HEK293T (cell line): ENCODE results near the gene KCNQ1.

Experiments used
- CTCF ChIA-PET: fragments of 350-600 bp; formaldehyde crosslinking; extraction: SDS; loops from one replicate; lab custom pipeline; 2021; ENCODE audit warnings: antibody characterized with exemption, inconsistent platforms; lab: Yijun Ruan, JAX
- POLR2A ChIA-PET: fragments of 350-600 bp; formaldehyde crosslinking; extraction: SDS; loops from one replicate; lab custom pipeline; 2020; ENCODE audit warnings: antibody characterized with exemption, inconsistent platforms; lab: Yijun Ruan, JAX
- DNase-seq: peaks from one replicate; pipeline ENCODE4 v3.0.0; 2012; ENCODE audit warnings: mixed read lengths; ENCODE audit errors: extremely low spot score
- ARNT ChIP-seq: fragments of 450-650 bp; IDR thresholded peaks from 2 replicates; pipeline ENCODE4 v1.6.1; 2017; ENCODE audit warnings: mild to moderate bottlenecking
- BHLHE40 ChIP-seq: fragments of 450-650 bp; IDR thresholded peaks from 2 replicates; pipeline ENCODE4 v1.6.1; 2016; ENCODE audit warnings: mild to moderate bottlenecking, moderate library complexity, borderline replicate concordance
- CTBP1 ChIP-seq: fragments of 450-650 bp; IDR thresholded peaks from 2 replicates; pipeline ENCODE4 v1.6.1; 2016; ENCODE audit warnings: borderline replicate concordance
- ELF4 ChIP-seq: fragments of 450-650 bp; IDR thresholded peaks from 2 replicates; pipeline ENCODE4 v1.6.1; 2017; ENCODE audit warnings: antibody characterized with exemption
- FOXA1 ChIP-seq: fragments of 450-650 bp; IDR thresholded peaks from 2 replicates; pipeline ENCODE4 v1.6.1; 2016; ENCODE audit warnings: mild to moderate bottlenecking
- FOXK2 ChIP-seq: fragments of 450-650 bp; IDR thresholded peaks from 2 replicates; pipeline ENCODE4 v1.6.1; 2016; ENCODE audit warnings: mild to moderate bottlenecking
- FOXM1 ChIP-seq: fragments of 450-650 bp; IDR thresholded peaks from 2 replicates; pipeline ENCODE4 v1.6.1; 2017; ENCODE audit warnings: mild to moderate bottlenecking, borderline replicate concordance
- HDGF ChIP-seq: fragments of 450-650 bp; IDR thresholded peaks from 2 replicates; pipeline ENCODE4 v1.6.1; 2017; ENCODE audit warnings: antibody characterized with exemption, borderline replicate concordance
- L3MBTL2 ChIP-seq: fragments of 450-650 bp; conservative IDR thresholded peaks from 2 replicates; pipeline ENCODE4 v1.6.1; 2016; ENCODE audit warnings: mild to moderate bottlenecking
- LEF1 ChIP-seq: fragments of 450-650 bp; IDR thresholded peaks from 2 replicates; pipeline ENCODE4 v1.6.1; 2017; ENCODE audit warnings: mild to moderate bottlenecking, borderline replicate concordance
- NFRKB ChIP-seq: fragments of 450-650 bp; IDR thresholded peaks from 2 replicates; pipeline ENCODE4 v1.6.1; 2016; ENCODE audit warnings: mild to moderate bottlenecking, moderate library complexity
- SP1 ChIP-seq: fragments of 450-650 bp; IDR thresholded peaks from 2 replicates; pipeline ENCODE4 v1.6.1; 2017
- SUZ12 ChIP-seq: fragments of 450-650 bp; IDR thresholded peaks from 2 replicates; pipeline ENCODE4 v1.6.1; 2016; ENCODE audit warnings: mild to moderate bottlenecking
- TARDBP ChIP-seq: fragments of 450-650 bp; IDR thresholded peaks from 2 replicates; pipeline ENCODE4 v1.6.1; 2016
- ZNF384 ChIP-seq: fragments of 450-650 bp; IDR thresholded peaks from 2 replicates; pipeline ENCODE4 v1.6.1; 2016
- TF ChIP-seq, protein P1 (sequence below): fragments of 450-650 bp; IDR thresholded peaks from 2 replicates; pipeline ENCODE4 v1.6.1; 2016

The KCNQ1 gene

DNA sequence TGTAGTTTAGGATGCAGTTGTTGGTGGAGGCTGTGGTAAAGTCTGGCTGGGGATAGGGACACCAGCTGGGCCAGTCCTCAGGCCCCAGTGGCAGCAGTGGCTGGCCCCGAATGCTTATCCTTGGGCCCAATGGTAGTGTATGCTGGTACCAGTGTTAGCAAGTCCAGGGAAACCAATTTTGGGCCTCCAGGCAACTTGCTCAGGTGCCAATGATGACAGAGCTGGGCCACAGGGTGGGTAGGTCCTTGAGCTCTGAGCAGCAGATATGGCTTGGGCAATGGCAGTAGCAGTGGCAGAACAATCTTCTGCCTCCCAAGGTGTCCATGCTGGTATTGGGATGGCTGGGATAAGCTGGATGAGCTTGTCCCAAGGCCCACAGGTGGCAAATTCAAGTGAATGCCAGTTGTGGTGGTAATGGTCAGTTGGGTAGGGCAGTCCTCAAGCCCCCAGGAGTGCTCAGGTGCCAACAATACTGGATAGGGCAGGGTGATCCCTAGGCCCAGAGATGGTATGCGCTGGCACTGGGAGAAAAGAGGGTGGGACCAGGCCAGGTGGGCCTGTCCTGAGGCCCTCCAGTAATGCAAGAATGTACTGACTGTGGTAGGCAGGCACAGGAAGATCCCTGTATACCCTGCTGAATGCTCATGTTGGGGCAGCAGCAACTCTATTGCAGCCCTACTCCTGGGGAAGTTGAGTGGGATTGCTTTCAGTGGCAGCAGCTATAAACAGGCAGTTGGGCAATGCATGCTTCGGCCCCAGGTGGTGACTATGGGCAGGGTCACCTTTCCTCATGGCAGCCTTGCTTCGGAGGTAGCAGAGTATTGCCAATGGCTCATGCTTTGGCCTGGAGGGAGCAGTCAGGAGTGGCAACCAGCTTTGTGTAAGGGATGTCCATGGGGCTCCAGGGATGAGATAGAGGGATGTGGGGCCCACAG is 200.3 kb downstream of the KCNQ1 start:
- TF ChIP-seq FOXK2 (no peak), CTBP1 (no peak), SUZ12 (no peak), LEF1 (no peak), ARNT (no peak), L3MBTL2 (no peak; the same call in 1 of the 2 replicates), FOXA1 (no peak), HDGF (no peak), BHLHE40 (no peak), FOXM1 (no peak), ZNF384 (no peak), NFRKB (no peak), SP1 (no peak)
- TF ChIP-seq, protein P1, sequence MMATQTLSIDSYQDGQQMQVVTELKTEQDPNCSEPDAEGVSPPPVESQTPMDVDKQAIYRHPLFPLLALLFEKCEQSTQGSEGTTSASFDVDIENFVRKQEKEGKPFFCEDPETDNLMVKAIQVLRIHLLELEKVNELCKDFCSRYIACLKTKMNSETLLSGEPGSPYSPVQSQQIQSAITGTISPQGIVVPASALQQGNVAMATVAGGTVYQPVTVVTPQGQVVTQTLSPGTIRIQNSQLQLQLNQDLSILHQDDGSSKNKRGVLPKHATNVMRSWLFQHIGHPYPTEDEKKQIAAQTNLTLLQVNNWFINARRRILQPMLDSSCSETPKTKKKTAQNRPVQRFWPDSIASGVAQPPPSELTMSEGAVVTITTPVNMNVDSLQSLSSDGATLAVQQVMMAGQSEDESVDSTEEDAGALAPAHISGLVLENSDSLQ, result no peak
- CTCF ChIA-PET, result no interaction called here
- peak; percentile 3 for DNase-seq
- POLR2A ChIA-PET, result no interaction called here

DNA sequence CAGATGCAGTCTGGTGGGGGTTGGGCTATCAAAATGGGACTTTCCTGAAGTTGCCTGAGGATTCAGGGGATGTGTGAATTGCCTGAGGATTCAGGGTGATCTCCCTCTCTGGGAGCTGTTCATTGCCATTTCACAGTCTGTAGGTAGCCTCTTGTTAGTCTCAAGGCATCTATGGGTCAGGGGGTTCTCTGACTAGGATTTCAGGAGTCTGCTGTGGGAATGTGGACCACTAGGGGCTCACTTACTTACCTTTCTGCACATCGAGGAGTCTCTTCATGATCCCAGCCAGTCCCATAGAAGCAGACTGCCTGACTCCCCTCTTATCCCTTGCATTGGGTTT is 200.9 kb downstream of the KCNQ1 start:
- ChIA-PET CTCF (no interaction called here), POLR2A (no interaction called here)
- peak; percentile 3 for DNase-seq
- TF ChIP-seq FOXK2 (no peak), CTBP1 (no peak), BHLHE40 (no peak), ARNT (no peak), SUZ12 (no peak), TARDBP (no peak), SP1 (no peak), NFRKB (no peak), FOXA1 (no peak), L3MBTL2 (no peak)
- TF ChIP-seq, protein P1, result no peak

DNA sequence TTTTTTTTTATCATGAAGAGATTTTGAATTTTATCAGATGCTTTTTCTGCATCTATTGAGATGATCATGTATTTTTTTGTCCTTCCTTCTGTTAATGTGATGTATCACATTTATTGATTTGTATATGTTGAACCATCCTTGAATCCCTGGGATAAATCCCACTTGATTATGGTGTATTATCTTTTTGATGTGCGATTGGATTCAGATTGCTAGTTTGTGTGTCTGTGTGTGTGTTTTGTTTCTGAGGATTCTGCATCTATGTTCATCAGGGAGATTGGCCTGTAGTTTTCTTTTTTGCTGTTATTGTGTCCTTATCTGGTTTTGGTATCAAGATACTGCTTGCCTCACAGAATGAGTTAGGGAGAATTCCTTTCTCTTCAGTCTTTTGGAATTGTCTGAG is 202.4 kb downstream of the KCNQ1 start:
- CTCF ChIA-PET, result no interaction called here
- no peak for DNase-seq
- no peak for TF ChIP-seq FOXM1
- no peak for TF ChIP-seq SUZ12
- no peak for TF ChIP-seq HDGF
- no peak for TF ChIP-seq FOXK2
- no peak for TF ChIP-seq CTBP1
- TF ChIP-seq LEF1, result no peak
- POLR2A ChIA-PET, result no interaction called here

DNA sequence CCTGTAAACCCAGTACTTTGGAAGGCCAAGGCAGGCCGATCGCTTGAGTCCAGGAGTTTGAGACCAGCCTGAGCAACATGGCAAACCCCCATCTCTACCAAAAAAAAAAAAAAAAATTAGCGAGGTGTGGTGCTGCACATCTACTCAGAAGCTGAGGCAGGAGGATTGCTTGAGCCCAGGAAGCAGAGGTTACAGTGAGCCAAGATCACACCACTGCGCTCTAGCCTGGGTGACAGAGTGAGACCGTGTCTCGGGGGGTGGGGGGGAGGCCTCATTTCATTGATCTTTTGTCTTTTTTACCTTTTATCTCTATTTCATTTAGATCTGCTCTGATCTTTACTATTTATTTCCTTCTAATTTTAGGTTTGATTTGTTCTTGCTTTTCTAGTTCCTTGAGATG is 203.1 kb downstream of the KCNQ1 start:
- TF ChIP-seq L3MBTL2 (no peak), HDGF (no peak), TARDBP (no peak), FOXA1 (no peak), ARNT (no peak), ELF4 (no peak), FOXK2 (no peak), CTBP1 (no peak), FOXM1 (no peak), SP1 (no peak), LEF1 (no peak), NFRKB (no peak), ZNF384 (no peak), SUZ12 (no peak), BHLHE40 (no peak)
- TF ChIP-seq, protein P1, result no peak

DNA sequence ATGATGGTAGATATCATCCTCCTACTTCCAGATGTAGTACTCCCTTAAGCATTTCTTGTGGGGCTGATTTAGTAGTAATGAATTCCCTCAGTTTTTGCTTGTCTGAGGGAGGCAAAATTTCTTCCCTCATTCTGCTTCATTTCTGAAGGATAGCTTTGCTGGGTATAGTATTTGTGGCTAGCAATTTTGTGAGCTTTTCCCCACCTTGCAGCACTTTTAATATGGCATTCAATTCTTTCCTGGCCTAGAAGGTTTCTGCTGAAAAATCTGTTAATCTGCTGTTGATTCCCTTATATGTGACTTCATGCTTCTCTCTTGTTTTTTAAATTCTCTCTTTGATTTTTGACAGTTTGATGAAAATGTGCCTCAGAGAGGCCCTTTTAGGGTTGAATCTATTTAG is 204.6 kb downstream of the KCNQ1 start:
- ChIA-PET CTCF (no interaction called here), POLR2A (no interaction called here)
- TF ChIP-seq HDGF (no peak), SUZ12 (no peak), LEF1 (no peak), FOXA1 (no peak), ZNF384 (no peak), NFRKB (no peak), SP1 (no peak), L3MBTL2 (no peak)
- TF ChIP-seq, protein P1, result no peak
- no peak for DNase-seq

More for the DNA sequence above, 203.1 kb downstream of the KCNQ1 start:
- CTCF ChIA-PET, result no interaction called here
- POLR2A ChIA-PET, result no interaction called here
- DNase-seq, result no peak

DNA sequence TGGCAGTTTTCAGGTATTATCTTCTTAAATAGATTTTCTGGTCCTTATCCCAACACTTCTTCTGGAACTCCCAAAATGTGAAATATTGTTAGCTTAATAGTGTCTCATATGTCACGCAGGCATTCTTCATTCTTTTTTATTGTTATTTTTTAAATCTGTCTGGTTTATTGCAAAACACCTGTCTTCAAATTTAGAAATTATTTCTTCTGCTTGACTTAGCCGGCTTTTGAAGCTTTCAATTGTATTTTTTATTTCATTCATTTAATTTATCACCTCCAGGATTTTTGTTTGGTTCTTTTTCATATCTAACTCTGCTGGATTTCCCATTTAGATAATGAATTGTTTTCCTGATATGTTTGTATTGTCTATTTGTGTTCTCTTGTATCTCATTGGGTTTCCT is 205.0 kb downstream of the KCNQ1 start:
- ChIA-PET CTCF (no interaction called here), POLR2A (no interaction called here)
- DNase-seq, result no peak
- TF ChIP-seq FOXA1 (no peak), L3MBTL2 (no peak), TARDBP (no peak), HDGF (no peak), ELF4 (no peak), ARNT (no peak), FOXM1 (no peak), ZNF384 (no peak), LEF1 (no peak), SP1 (no peak), SUZ12 (no peak), NFRKB (no peak), BHLHE40 (no peak)
- TF ChIP-seq, protein P1, result no peak
